GM21786 (cell line): ENCODE data around the gene PARK7.

Source experiments
- ATAC-seq: cut with Tn5 transposase; IDR thresholded peaks from one replicate; pipeline ENCODE4 v1.9.1; 2021; ENCODE audit not compliant: unreplicated experiment

PARK7 gene

GRCh38 chr1:7980984-7981383 is 19.5 kb downstream of the PARK7 start:
- no peak for ATAC-seq

GRCh38 chr1:7983086-7983778 is 21.7 kb downstream of the PARK7 start:
- no peak for ATAC-seq

- no peak for ATAC-seq
Measured at GRCh38 chr1:7984811-7985210, 23.3 kb downstream of the PARK7 start.

GRCh38 chr1:7985851-7986612 is 24.5 kb downstream of the PARK7 start:
- no peak for ATAC-seq

GRCh38 chr1:7987528-7987927 is 26.0 kb downstream of the PARK7 start:
- no peak for ATAC-seq

- ATAC-seq, result no peak
Measured at GRCh38 chr1:7988576-7988975, 27.1 kb downstream of the PARK7 start.

GRCh38 chr1:7989762-7990428 is 28.4 kb downstream of the PARK7 start:
- no peak for ATAC-seq

- ATAC-seq, result no peak
Measured at GRCh38 chr1:7991504-7992440, 30.3 kb downstream of the PARK7 start.

- no peak for ATAC-seq
Measured at GRCh38 chr1:7992885-7993284, 31.4 kb downstream of the PARK7 start.

- ATAC-seq, result peak; percentile 86
Measured at GRCh38 chr1:7993593-7994479, 32.3 kb downstream of the PARK7 start.

GRCh38 chr1:7994827-7995226 is 33.3 kb downstream of the PARK7 start:
- ATAC-seq, result no peak

- ATAC-seq, result no peak
Measured at GRCh38 chr1:7995437-7995836, 33.9 kb downstream of the PARK7 start.

GRCh38 chr1:8002329-8002910 is 40.9 kb downstream of the PARK7 start:
- no peak for ATAC-seq

GRCh38 chr1:8002921-8003320 is 41.4 kb downstream of the PARK7 start:
- ATAC-seq, result no peak

- no peak for ATAC-seq
Measured at GRCh38 chr1:8003438-8004112, 42.1 kb downstream of the PARK7 start.

GRCh38 chr1:8004113-8004802 is 42.7 kb downstream of the PARK7 start:
- ATAC-seq, result no peak

GRCh38 chr1:8004803-8005573 is 43.5 kb downstream of the PARK7 start:
- ATAC-seq, result no peak
